ENCODE results near the gene FARP1.

The FARP1 gene

DNA sequence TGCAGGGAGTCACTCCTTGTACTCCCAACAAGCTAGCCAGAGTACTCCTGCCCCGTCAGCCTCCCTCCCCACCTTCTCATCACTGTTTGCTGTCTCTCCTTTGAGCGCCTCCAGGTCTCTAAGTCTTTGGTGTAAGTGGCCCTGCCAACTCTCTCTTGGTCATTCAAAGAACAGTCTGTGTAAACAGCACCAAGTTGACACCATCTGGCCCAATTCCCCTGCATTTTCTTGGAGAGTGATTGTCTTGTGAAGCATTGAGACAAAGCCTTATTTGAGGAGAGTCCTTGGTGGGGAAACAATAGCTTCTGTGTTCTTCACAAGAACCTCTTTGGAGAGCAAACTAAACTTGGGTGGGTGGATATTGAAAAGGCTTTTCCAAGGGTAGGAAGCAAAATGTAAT, 148.8 kb downstream of the FARP1 start:
- no peak for DNase-seq

DNA sequence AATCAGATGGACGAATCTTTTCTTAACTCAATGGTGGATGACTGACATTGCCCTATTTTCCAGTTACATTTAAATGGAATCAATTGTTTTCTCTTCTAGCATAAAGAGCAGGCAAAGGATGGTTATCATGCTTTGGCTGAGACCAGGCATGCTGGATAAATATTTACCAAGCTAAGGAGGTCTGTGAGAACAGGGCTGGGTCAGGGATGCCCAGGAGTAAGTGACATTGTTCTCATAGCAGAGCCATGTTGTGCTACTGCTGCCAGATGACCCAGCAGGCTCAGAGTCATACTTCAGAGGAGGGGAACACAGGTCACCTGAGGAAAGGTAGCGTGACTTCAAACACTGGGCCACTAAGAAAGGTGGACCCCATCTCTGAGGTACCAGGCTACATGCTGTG, 150.2 kb downstream of the FARP1 start:
- DNase-seq = no peak

DNA sequence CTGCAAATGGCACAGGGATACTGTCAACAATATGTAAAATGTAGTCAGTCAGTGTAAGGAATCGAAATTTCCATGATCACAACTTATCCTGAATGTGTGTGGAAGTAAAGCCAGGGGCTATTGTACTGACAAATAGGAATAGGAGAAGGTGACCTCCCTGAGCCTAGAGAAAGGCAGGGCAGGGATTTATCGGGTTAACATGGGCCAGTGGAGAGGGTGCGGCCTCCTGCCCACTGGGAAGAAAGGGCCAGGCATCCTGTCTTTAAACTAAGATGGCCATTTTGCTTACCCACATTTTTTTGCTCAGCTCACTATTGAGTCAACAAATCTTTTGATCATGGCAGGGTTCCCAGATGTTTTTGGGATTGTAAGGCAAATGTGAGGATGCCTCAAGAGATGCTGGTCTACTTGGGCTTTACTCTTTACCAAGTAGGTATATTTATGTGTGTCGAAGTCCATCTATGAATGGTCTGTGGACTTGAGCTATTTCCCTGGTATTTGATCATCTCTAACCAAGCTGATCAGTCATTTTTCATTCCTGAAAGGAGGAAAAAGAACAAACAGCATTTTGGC, 150.8 kb downstream of the FARP1 start:
- no peak for DNase-seq

DNA sequence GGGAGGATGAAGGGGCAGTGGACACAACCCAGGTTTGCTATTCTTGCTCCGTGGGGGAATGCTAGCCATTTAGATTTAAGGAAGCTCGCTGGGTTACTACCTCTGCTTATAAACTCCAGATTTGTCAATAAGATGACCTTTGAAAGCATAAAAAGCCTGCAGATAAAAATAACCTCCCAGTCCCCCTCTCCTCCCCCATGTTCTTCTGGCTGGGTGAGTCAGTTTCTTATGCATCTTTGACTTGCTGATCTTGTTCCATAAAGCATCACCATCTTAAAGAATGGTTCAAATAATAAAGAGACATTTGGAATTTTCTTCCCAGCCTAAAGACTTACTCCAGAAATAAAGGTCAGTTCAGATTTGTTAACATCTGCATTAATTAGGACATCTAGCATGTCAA, 152.5 kb downstream of the FARP1 start:
- no peak for DNase-seq

DNA sequence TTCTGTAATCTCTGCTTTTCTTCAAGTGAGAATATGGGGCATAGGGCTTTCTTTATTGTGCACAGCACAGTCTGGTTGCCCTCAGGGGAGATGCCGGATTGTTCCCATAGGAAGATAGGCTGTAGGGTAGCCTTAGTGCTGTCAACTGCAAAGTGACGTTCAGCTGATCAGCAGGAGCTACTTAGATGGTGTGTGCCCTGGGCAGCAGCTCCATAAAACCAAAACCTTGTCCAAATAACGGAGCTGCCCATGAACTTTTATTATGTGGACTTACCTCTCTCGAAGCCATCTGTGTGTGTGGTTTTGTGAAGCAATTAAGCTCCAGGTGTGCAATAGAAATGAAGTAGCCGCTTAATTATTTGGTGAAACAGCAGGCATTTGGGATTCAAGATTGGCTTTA, 154.2 kb downstream of the FARP1 start:
- no peak for DNase-seq

DNA sequence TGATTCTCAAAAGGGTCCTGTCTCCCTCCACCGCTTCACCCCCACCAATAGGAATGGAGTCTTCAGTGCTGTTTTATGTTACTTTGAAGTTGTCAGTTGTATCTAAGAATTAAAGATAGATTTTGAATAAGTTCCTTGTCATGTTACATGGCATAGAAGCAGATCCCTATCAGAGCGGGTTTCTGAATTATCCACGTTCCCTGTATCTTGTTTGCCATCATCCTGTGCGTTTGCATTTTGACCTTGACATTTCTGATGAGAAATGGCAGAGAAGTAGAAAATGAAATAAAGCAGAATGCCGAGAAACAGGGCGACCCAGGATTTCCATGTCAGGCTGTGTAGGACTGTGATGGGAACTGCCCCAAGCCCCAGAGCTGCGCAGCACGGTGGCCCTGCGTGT, 154.9 kb downstream of the FARP1 start:
- no peak for DNase-seq

DNA sequence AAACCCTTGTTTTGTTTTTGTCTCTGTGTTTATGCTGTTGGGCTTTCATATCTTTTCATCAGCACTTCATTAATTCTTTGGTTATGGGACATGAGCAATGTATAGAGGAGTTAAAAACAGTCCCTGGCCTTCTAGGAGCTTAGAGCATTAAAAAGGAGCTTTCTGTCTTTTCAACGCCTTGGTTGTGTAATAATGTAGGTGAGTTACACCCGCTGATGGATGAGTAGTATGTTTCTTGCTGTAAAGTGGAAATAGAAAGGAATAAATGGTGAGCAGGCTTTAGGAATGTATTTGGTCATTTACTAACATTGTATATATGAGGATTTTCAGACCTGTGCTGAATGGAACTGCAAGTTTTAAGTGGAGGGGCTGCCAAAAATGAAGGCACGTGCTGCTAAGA, 155.7 kb downstream of the FARP1 start:
- no peak for DNase-seq

DNA sequence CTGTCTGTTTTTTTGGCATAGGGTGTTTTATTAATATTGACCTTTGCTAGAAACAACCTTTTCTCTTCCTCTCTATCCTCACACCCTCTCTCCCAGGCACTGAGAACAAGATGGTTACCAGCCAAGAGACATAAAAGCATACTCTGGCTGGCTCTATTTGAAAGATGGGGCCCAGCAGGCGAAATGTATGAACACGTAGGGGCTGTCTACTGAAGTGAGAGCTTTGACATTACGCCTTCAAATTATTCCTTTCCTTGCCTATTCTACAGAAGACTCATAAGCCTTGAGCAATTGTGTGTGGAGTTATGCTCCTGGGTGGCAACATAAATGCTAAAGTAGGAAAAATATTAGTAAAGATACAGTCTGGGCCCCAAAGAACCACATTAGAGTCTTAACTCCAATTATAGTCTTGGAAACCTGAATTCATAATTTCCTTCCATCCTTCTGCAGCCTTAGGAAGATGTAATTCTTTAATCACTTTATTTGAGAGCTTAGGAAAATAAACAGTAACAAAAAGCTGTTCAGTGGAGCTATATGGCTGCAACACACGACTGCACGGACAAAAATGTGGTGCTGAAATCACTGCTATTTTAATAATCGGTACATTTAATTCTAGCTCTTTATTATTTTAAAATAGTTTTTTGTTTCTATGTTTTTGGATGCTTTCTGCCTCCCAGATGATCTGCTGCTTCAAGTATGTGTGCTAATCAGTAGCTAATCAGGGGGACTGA, 156.5 kb downstream of the FARP1 start:
- DNase-seq = no peak

DNA sequence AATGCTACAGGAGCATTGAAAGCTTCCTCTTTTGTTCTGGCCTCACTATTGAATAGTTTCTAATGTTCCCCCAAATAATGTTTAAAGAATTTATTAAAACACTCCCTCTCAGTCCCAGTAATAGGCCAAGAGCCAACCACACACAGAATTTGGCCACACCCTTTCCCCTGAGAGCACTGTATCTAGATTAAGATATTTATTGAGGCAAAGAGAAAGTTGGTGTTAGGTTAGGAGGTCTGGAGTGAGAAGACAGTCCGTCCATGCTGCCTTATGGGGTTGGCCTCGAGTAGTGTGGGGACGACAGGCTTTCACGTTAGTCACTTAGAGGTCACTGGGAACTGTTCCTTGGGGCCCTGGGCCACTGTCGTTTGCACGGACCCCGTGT, 157.1 kb downstream of the FARP1 start:
- no peak for DNase-seq

DNA sequence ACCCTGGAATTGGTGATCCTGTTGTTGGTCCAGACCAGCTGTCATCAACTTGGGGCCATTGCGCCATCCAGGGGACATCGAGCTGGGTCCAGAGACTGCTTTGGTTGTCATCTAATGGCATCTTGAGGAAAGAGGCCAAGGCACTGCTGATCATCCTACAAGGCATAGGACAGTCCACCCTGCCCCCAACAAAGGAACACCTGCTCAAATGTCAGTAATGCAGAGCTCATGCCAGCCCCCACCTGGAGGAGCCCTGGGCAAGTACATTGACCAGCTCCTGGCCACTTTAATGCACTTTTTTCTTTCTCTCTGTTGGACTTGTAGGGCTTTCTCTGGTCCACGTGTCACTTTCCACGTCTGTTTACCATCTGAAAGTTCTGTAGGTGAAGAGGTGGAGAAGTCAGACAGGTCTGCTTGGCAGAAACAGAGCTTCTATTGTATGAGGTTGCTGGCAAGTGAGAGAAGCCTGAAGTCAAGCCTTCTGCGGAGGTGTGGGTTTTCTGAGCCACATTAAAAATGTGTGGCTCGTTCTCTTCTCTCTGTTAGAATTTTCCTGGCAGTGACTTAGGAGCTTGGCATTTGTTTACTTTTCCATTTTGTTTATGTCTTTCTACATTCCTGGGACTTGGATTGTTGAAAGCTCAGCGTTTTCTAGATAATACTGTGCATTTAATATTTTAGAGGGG, 158.2 kb downstream of the FARP1 start:
- DNase-seq = no peak

DNA sequence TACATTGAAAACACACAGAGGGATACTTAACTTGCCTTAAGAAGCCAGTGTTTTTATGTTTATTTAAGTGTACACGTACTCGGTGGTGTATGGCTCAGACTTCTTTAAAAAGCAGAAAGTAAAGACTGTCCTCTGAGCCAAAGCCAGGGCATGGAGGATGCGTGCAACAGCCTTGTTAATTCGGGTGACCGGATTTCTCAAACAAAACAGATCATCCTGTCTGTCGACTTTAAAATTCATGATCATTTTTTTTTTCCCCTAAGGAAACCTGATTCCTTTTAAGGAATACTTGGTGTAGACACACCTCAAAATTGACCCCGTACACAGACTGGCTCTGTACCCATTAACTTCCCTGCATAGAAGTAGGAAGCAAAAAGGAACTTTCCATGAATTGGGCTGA, 158.8 kb downstream of the FARP1 start:
- no peak for DNase-seq

DNA sequence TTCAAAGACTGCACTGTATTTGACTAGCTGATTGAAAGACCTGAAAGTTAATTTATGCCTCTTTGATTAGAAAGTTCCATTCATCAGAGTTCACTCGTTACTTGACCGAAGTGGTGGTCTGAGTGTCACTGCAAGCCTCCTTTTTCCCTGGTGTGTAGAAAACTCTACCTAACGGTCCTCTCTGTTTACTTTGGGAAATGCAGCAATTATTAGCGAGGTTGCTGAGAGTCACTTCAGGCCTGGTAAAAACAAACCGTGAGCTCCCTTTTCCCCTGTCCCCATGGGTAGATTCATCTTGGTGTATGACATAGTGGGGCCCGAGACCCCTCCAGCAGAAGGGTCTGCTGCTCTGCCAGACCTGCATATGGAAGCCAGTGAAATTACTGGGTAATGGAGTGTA, 161.0 kb downstream of the FARP1 start:
- DNase-seq = no peak

DNA sequence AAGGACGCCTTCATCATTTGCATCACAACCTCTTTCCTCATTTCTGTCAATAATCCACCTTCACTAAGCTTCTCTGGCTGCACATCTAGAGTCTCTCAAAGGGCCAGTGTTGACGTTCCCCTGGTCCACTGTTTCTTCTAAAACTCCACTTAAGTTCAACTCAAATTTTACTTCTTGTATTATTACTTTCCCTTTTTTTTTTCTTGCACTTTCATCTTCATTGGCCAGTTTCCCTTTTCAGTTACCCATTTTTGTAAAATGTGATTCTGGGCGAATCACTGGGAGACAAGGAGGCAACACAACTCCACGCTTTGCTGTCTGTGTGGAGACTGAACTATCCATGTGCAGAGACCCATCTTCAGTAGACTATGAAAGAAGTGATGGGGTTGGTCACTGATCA, 162.8 kb downstream of the FARP1 start:
- DNase-seq = no peak

DNA sequence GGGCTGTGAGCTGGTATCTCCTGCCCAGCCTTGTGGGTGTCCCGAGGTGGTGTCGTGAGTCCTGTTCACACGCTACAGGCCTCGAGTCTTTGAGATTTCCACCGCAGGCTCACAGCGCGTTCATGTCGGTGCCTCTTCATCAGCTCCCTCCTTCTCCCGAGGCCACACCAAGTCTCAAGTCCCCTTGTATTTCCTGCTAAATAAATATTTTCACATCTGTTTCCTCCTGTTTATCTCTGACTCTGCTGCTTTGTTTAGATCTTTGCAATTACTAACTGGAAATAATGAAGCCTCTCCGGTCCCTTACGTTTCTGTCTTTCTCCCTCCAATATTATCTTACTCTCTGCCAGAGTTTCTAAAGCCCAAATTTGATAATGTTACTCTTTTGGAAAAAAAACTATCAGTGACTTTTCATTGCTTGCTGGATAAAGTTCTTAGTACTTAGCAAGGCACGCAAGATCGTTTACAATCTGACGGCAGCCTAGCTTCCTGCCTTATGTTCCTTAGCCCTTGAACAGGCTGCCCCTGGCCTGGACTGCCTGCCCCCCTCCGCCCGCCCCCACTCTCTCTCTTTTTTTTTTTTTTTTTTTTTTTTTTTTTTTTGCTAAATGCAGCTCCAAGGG, 164.7 kb downstream of the FARP1 start:
- DNase-seq = no peak

DNA sequence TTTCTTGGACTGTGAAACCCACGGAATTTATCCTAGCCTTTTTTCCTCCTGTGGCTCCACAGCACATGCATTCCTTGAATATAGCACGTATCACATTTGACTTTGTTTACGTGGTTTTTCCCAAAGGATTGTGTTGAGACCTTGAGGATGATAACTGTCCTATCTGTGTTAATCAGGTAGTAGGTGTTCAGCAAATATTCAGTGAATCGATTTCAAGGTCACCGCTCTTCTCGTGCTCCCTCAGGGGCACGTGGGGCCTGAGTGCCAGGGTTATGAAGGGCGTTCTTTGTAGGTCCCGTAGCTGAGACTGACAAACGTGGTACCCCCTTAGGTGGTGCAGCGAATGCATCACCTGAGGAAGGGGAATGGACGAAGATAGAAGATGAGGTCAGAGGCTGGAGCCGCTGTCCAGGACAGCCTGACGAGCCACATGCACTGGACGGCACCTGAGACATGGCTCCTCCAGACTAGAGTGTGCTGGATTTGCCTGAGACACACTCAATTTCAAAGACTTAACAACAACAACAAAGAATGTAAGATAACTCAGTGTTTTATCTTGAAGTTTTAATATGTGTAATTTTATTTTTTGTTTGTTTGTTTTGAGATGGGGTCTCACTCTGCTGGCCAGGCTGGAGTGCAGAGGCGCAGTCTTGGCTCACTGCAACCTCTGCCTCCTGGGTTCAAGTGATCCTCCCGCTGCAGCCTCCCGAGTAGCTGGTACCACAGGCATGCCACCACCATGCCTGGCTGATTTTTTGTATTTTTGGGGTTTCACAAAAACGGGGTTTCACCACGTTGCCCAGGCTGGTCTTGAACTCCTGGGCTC, 165.4 kb downstream of the FARP1 start:
- no peak for DNase-seq

DNA sequence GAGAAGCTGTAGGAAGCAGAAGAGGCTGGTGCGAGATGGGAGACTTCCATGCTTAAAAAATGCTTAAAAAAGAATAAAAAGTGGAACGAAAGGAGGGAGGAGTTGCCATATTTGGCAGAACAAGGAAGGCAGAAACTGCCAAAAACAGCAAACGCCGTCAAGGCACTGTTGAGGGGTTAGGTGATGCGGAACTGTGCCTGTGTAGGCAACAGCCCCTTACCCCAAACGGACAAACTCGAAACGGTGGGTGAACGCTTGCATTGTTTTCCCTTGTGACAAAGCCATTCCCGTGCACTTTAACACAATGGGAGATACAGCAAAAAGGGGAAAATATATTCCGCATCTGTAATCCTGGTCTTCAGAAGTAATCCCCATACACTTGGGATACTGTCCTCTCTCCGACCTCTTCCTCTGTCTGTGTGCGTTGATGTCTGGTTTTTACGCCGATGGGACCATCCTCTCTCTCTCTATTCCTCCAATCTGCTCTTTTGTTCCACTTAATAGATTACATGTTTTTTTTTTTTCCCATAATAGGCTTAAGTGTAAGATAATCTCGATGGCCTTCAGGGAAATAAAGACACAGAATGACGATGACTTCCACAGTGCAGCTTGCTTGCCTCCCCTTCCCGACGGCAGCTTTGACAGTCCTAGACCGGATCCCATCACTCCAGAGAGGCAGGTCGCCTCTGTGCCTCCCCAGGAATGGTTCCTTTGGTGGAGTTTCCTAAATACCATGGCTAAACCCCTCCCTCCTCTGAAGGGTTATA, 166.9 kb downstream of the FARP1 start:
- no peak for DNase-seq

DNA sequence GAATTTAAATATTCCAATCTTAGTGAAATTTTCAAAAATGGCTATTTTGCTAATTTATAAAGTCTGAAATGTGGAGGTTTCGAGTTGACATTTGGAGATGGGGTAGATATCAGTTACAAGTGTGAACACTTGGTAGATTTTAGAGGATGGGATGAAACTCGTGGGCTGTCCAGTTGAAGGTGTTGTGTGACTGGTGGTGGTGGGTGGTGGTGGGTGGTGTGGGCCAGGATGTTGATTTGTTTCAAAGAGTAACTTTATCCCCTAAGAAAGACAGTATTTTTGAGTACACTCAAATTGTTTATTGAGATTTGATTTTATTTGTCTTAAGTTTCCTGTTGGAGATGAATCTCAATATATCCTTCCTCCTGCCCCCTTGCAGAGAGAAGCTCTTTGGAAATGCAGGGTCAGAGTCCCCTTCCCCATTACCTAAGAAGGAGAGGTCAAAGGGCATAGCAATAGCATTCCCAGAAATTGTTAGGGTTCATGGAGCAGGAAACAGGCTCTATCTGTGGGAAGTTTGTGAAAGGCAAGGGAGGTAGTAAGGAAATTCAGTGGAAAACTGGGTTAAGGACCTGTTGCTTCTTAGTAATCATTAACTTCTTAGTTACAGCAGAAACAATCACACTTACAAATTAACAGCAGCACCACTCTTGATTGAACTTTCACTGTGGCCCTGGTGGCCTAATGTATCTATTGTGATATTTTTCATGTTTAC, 167.7 kb downstream of the FARP1 start:
- no peak for DNase-seq

DNA sequence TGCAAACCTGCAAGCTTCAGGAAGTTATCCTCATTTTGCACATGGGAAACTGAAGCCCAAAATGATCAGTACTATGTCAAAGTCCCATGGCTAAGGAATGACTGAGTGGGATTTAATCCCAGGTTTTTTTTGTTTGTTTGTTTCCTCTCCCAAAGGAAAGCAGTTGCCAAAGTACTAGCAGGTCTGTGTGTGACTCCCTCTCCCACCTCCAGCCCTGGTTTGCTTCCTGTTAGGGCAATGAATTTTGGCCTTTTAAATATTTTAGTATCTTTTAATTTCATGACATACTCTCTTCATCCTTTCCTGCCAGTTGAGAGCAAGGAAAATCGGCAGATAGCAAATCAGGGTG, 168.3 kb downstream of the FARP1 start:
- DNase-seq = no peak

DNA sequence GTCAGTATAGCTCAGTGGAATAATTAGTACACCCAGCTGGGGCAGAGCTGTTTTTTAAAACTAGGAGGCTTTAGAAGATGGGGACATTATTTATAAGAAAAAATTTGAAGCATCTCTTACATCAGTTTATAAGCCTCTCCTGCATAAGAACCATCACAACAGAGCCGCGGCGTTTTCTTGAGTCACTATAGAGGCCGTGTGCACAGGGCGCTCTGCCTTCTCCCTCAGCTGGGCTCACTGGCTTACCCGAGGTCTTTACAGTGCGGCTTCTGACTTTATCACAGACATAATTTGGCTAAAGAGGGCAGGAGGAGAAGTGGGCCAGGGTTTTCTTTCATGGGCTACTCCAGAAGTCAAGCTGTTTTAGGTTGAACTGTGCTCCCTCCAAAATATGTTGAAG, 169.7 kb downstream of the FARP1 start:
- DNase-seq = no peak

DNA sequence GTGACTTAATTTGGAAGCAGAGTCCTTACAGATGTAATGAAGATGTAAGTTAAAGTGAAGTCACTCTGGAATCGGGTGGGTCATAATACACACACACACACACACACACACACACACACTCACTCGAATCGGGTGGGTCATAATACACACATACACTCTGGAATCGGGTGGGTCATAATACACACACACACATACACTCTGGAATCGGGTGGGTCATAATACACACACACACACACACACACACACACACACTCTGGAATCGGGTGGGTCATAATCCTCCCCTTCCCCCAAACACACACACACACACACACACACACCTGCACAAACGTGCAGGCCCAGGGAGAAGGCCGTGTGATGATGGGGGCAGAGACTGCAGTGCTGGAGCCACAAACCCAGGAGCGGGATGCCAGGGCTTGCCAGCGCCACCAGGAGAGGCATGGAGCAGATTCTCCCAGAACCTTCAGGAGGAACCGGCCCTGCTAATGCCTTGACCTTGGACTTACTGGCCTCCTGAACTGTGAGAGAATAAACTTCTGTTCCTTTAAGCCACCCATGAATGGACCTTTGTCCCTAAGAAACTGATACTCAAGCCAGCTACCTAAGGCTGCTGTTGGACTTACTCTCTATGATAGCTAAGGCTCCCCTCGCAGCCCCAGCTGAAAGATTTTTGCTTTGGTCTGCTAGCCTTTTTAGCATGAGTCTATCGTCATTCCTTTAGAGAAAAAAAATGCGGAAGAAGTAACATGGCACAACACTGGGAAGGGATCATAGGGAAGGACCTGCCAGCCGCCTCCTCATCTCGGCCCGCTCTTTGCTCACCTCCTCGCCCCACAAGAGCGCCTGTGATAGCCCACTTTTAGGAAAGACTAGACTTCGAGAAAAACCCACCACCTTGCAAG, 170.4 kb downstream of the FARP1 start:
- no peak for DNase-seq

DNA sequence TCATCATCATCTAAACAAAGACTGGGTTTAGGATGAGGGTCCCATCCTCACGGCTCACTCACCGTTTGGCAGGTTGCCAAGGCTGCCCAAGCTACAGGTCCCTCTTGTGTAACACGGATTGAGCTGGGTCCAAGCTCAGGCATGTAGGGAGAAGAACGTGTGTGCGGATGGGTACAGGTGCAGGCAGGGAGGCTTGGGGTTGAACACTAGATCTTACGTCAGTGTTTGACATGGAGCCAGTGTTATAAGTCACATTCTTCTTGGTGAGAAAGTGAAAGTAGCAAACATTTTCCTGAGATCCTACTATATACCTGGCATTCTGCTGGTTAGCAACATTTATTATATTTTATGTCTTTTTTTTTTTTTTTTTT, 171.0 kb downstream of the FARP1 start:
- no peak for DNase-seq

Data from NCI-H1436 treated with DMSO at 0.1 percent for 48 hours (cell line).